Right lobe of liver (tissue), 6 donors: ENCODE results near the gene BAG2. TPM values are rescaled to one million over a fixed set of nuclear protein-coding genes. Genes with fewer than 3 reads are reported as not detected.

ENCODE experiments used
- ATAC-seq, 4 donors: fragments of 200-7000 bp; cut with Tn5 transposase; one replicate each; pipeline ENCODE4 v1.9.1; 2020; ENCODE audit warnings: mild to moderate bottlenecking in 4 of 4, moderate library complexity in 4 of 4
- DNase-seq, 3 donors: peaks; one replicate each; pipeline ENCODE4 v3.0.0-alpha.2; 2020
- H3K27ac ChIP-seq, 3 donors: fragments of 200-600 bp; one replicate each; pipeline ENCODE4 v1.8.0; 2022
- H3K27me3 ChIP-seq, 2 donors: fragments of 200-600 bp; one replicate each; pipeline ENCODE4 v1.8.0; 2022
- H3K36me3 ChIP-seq, 4 donors: fragments of 200-600 bp; sonication (generic) in 1 of 4; one replicate each; pipeline versions ENCODE4 v1.5.1 to v1.8.0; 2017 to 2022; ENCODE audit warnings: control low read depth in 1 of 4
- H3K4me1 ChIP-seq, 4 donors: fragments of 200-600 bp; sonication (generic) in 1 of 4; one replicate each; pipeline versions ENCODE4 v1.5.1 to v1.8.0; 2017 to 2022; ENCODE audit warnings: control low read depth in 1 of 4
- H3K4me3 ChIP-seq, 3 donors: fragments of 200-600 bp; one replicate each; pipeline ENCODE4 v1.8.0; 2022
- H3K9me3 ChIP-seq, 4 donors: fragments of 200-600 bp; sonication (generic) in 1 of 4; one replicate each; pipeline versions ENCODE4 v1.5.1 to v1.8.0; 2017 to 2022; ENCODE audit warnings: control low read depth in 1 of 4
- CTCF ChIP-seq, 4 donors: fragments of 200-600 bp in 3 of 4; fragments of 450-650 bp in 1 of 4; IDR thresholded peaks; one replicate each; pipeline versions ENCODE4 v1.5.1 to v1.8.0; 2016 to 2022; ENCODE audit warnings: antibody characterized with exemption in 4 of 4, mild to moderate bottlenecking in 2 of 4
- POLR2A ChIP-seq: fragments of 450-650 bp; IDR thresholded peaks from one replicate; pipeline ENCODE4 v1.6.1; 2017; ENCODE audit warnings: antibody characterized with exemption, mild to moderate bottlenecking
- WGBS: methylation state at CpG from one replicate; pipeline ENCODE4 v1.1.6; 2018; ENCODE audit warnings: low coverage, low lambda C conversion rate; ENCODE audit not compliant: insufficient coverage; ENCODE audit errors: missing lambda C conversion rate; 5-methylcytosine and 5-hydroxymethylcytosine counted together
- intact Hi-C, 2 donors: fragments of 100-400 bp; cut with DNase I; formaldehyde crosslinking; loops; one replicate each; pipeline versions ENCODE4 v1.11.2 to v1.14.1; 2022
- total RNA-seq, 6 experiments: library from RNA; depleted of rRNA in 2 of 6; stranded (reverse); fragments of >200 nt in 2 of 6; fragmentation: NEBNext Ultra II Directional in 3 of 6; extraction: Animal tissue kit (Norgen Biotek cat#: 25700) in 3 of 6; gene quantifications; one replicate each; pipeline versions ENCODE4 v1.1.0 to v1.2.4, GENCODE V29; 2016 to 2023
- donor health status: DM: no; HTN: yes; CAD: no.
- donor health status: DM: no; HTN: no; CAD: no.
- donor health status: DM: no; HTN: no; CAD: no.
- donor health status: DM: no; HTN: yes; CAD: no.
- donor health status: DM: no; HTN: yes; CAD: no.

The BAG2 gene
- total RNA-seq, 6 experiments from 2014 or later, result 2.8 to 6.2 (median 4.3) TPM

GRCh38 chr6:57205550-57206328 is 33.6 kb downstream of the BAG2 start:
- no peaks in the 10 kb centered on the region for H3K9me3 ChIP-seq
- no peak overlapping the region for H3K4me3 ChIP-seq
- no peak for ATAC-seq
- H3K27ac ChIP-seq, result no peak overlapping the region
- no peak for TF ChIP-seq POLR2A
- TF ChIP-seq CTCF (IDR thresholded peaks at IDR 0.05), result no peak
- no peaks in the 10 kb centered on the region for H3K36me3 ChIP-seq
- 88% methylated on average over 7 of the region's 7 CpGs for WGBS
- intact Hi-C loops, result no loop called here
- DNase-seq, result no peak
- no peaks in the 10 kb centered on the region for H3K4me1 ChIP-seq
- no peaks in the 10 kb centered on the region for H3K27me3 ChIP-seq

- no peak overlapping the region for H3K4me3 ChIP-seq
- DNase-seq (no peak), ATAC-seq (no peak)
- no peaks in the 10 kb centered on the region for H3K9me3 ChIP-seq
- no peak overlapping the region for H3K27ac ChIP-seq
- intact Hi-C loops, result no loop called here
- TF ChIP-seq CTCF (IDR thresholded peaks at IDR 0.05), result no peak
- TF ChIP-seq POLR2A, result no peak
- H3K4me1 ChIP-seq, result no peaks in the 10 kb centered on the region
- no peaks in the 10 kb centered on the region for H3K36me3 ChIP-seq
- 82% methylated on average over 2 of the region's 2 CpGs for WGBS
- no peaks in the 10 kb centered on the region for H3K27me3 ChIP-seq
Measured at GRCh38 chr6:57207141-57207540, 35.0 kb downstream of the BAG2 start.

DNA sequence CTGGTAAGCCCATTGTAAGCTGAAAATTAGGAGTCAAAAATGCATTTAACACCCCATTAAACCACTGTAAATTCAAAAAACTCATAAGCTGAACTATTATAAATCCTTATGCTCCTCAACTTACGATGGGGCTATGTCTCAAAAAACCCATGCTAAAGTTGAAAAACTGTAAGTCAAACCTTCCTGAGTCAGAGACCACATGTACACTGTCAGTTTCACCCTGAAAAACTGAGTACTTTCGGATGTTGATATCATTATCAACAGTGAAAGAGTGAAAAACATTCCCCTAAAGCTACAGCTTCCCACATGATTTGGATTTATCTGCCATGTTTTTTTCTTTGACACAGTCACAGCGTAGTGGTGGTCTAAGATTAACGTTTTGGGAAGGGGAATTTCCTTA is 35.7 kb downstream of the BAG2 start:
- no peak for ATAC-seq

DNA sequence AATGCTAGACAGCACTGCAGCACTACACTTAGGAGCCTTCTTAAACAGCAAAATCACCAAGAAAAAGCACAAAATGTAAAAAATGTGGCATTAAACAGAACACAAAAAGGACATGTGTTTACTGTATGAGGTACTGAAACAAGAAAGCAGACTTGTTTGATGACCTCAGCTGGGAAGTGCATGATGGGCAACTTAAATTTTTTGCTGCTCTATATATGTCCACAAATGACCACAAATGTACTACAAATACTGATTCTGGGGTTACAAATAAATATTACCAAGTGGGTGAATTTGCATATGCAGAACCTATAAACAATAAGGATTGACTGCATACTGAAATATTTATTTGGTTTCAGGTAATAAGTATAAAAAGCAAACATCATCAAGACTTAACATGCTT is 36.9 kb downstream of the BAG2 start:
- no peak overlapping the region for H3K27ac ChIP-seq
- ATAC-seq, result no peak

More for the DNA sequence above, 35.7 kb downstream of the BAG2 start:
- H3K36me3 ChIP-seq, result no peaks in the 10 kb centered on the region
- no peaks in the 10 kb centered on the region for H3K4me1 ChIP-seq
- no peaks in the 10 kb centered on the region for H3K9me3 ChIP-seq
- no peak for DNase-seq
- H3K4me3 ChIP-seq, result no peak overlapping the region
- H3K27me3 ChIP-seq, result no peaks in the 10 kb centered on the region
- TF ChIP-seq POLR2A (no peak), CTCF (IDR thresholded peaks at IDR 0.05) (no peak)
- H3K27ac ChIP-seq, result no peak overlapping the region
- WGBS, result 93% methylated on average over 4 of the region's 4 CpGs
- intact Hi-C loops, result no loop called here

DNA sequence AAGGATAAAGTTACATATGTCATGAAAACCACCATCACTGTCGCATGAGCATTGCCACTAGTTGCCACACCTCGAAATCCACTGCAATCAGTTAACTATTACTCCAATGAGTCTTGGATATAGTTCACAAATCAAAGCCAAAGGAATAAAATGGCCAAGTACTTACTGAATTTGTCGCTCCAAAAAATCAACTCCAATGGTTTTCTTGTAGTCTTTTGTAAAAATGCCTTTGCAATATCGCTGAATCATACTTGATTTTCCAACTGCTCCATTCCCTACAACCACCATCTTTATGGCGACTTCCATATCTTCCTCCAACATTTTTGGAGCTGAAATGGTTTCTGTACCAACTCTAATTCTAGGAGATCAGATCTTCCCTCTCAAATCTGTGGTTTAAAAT is 37.9 kb downstream of the BAG2 start:
- Histone ChIP-seq H3K27ac (no peak overlapping the region), H3K36me3 (no peaks in the 10 kb centered on the region), H3K4me1 (no peaks in the 10 kb centered on the region), H3K27me3 (no peaks in the 10 kb centered on the region), H3K4me3 (no peak overlapping the region), H3K9me3 (no peaks in the 10 kb centered on the region)
- intact Hi-C loops, result no loop called here
- no peak for TF ChIP-seq POLR2A
- TF ChIP-seq CTCF (IDR thresholded peaks at IDR 0.05), result no peak
- DNase-seq (no peak), ATAC-seq (no peak)
- WGBS, result 96% methylated on average over 5 of the region's 5 CpGs

More for the DNA sequence above, 36.9 kb downstream of the BAG2 start:
- Histone ChIP-seq H3K4me1 (no peaks in the 10 kb centered on the region), H3K4me3 (no peak overlapping the region), H3K27me3 (no peaks in the 10 kb centered on the region), H3K36me3 (no peaks in the 10 kb centered on the region), H3K9me3 (no peaks in the 10 kb centered on the region)
- intact Hi-C loops, result no loop called here
- DNase-seq, result no peak
- TF ChIP-seq POLR2A, result no peak
